ENCODE measurements around the gene ATE1.
"Not testable (repeated sequence)": the region's sequence is repeated elsewhere in the genome, so short reads cannot be mapped to it uniquely, and the experiment has no call there.

ATE1 gene

GRCh38 chr10:121832647-121833046, 95.2 kb downstream of the ATE1 start:
- DNase-seq (ENCODE audit: low read depth in 2 of 2): no peak

GRCh38 chr10:121831777-121832176, 96.1 kb downstream of the ATE1 start:
- no peak for DNase-seq (ENCODE audit: low read depth in 2 of 2)

GRCh38 chr10:121831237-121831636, 96.6 kb downstream of the ATE1 start:
- DNase-seq (ENCODE audit: low read depth in 2 of 2): no peak

GRCh38 chr10:121830101-121830500, 97.7 kb downstream of the ATE1 start:
- DNase-seq (ENCODE audit: low read depth in 2 of 2): no peak

GRCh38 chr10:121828045-121828444, 99.8 kb downstream of the ATE1 start:
- DNase-seq (ENCODE audit: low read depth in 2 of 2): no peak

GRCh38 chr10:121826773-121827172, 101.1 kb downstream of the ATE1 start:
- not testable (repeated sequence) for DNase-seq (ENCODE audit: low read depth in 2 of 2)

GRCh38 chr10:121823993-121824463, 103.8 kb downstream of the ATE1 start:
- no peak for DNase-seq (ENCODE audit: low read depth in 2 of 2)

- no peak for DNase-seq (ENCODE audit: low read depth in 2 of 2)
Observed at GRCh38 chr10:121822724-121823123, 105.1 kb downstream of the ATE1 start.

- DNase-seq (ENCODE audit: low read depth in 2 of 2): no peak
Observed at GRCh38 chr10:121822180-121822579, 105.7 kb downstream of the ATE1 start.

GRCh38 chr10:121819049-121819448, 108.8 kb downstream of the ATE1 start:
- no peak for DNase-seq (ENCODE audit: low read depth in 2 of 2)

GRCh38 chr10:121818599-121818998, 109.2 kb downstream of the ATE1 start:
- DNase-seq (ENCODE audit: low read depth in 2 of 2): no peak

- DNase-seq (ENCODE audit: low read depth in 2 of 2): no peak
Observed at GRCh38 chr10:121816197-121816596, 111.6 kb downstream of the ATE1 start.

- DNase-seq (ENCODE audit: low read depth in 2 of 2): no peak
Observed at GRCh38 chr10:121813857-121814256, 114.0 kb downstream of the ATE1 start.

GRCh38 chr10:121813211-121813815, 114.5 kb downstream of the ATE1 start:
- DNase-seq (ENCODE audit: low read depth in 2 of 2): no peak

- DNase-seq (ENCODE audit: low read depth in 2 of 2): no peak
Observed at GRCh38 chr10:121812031-121812430, 115.8 kb downstream of the ATE1 start.

GRCh38 chr10:121811386-121811785, 116.4 kb downstream of the ATE1 start:
- DNase-seq (ENCODE audit: low read depth in 2 of 2): no peak

- no peak for DNase-seq (ENCODE audit: low read depth in 2 of 2)
Observed at GRCh38 chr10:121808835-121809234, 119.0 kb downstream of the ATE1 start.

GRCh38 chr10:121804460-121804859, 123.4 kb downstream of the ATE1 start:
- no peak for DNase-seq (ENCODE audit: low read depth in 2 of 2)

GRCh38 chr10:121803611-121804010, 124.2 kb downstream of the ATE1 start:
- DNase-seq (ENCODE audit: low read depth in 2 of 2): no peak

GRCh38 chr10:121800831-121801230, 127.0 kb downstream of the ATE1 start:
- no peak for DNase-seq (ENCODE audit: low read depth in 2 of 2)

- DNase-seq (ENCODE audit: low read depth in 2 of 2): no peak
Observed at GRCh38 chr10:121800146-121800545, 127.7 kb downstream of the ATE1 start.

- no peak for DNase-seq (ENCODE audit: low read depth in 2 of 2)
Observed at GRCh38 chr10:121797490-121797889, 130.3 kb downstream of the ATE1 start.

GRCh38 chr10:121796342-121796741, 131.5 kb downstream of the ATE1 start:
- no peak for DNase-seq (ENCODE audit: low read depth in 2 of 2)

- no peak for DNase-seq (ENCODE audit: low read depth in 2 of 2)
Observed at GRCh38 chr10:121792198-121792597, 135.6 kb downstream of the ATE1 start.

Data from stimulated activated CD8-positive, alpha-beta memory T cell treated with anti-CD3 and anti-CD28 coated beads, Interleukin-15, amount 100 ng/mL, for 4 hours (primary cell).